Liver (tissue), 9 donors: Measurements from ENCODE around the gene LGALS7. TPM values are rescaled to one million over a fixed set of nuclear protein-coding genes. Genes with fewer than 3 reads are reported as not detected.

ENCODE experiments used
- DNase-seq: peaks from one replicate; pipeline ENCODE4 v3.0.0-alpha.2; 2017; ENCODE audit warnings: low spot score
- H3K27ac ChIP-seq, 2 donors: one replicate each; pipeline ENCODE4 v1.7.0; 2013; ENCODE audit warnings: inconsistent platforms in 2 of 2, low read length in 2 of 2, control low read depth in 1 of 2, low read depth in 1 of 2, mild to moderate bottlenecking in 1 of 2
- H3K27me3 ChIP-seq, 4 donors: one replicate each; pipeline versions ENCODE4 v1.6.1 to v1.7.0; 2013; ENCODE audit warnings: low read length in 3 of 4, inconsistent platforms in 1 of 4, mild to moderate bottlenecking in 1 of 4, moderate library complexity in 1 of 4; ENCODE audit not compliant: control insufficient read depth in 4 of 4, insufficient read depth in 4 of 4
- H3K36me3 ChIP-seq, 4 donors: one replicate each; pipeline versions ENCODE4 v1.6.1 to v1.7.0; 2013; ENCODE audit warnings: low read length in 3 of 4, mild to moderate bottlenecking in 3 of 4, low read depth in 1 of 4, moderate library complexity in 1 of 4; ENCODE audit not compliant: control insufficient read depth in 4 of 4, insufficient read depth in 3 of 4
- H3K4me1 ChIP-seq, 4 donors: one replicate each; pipeline versions ENCODE4 v1.6.1 to v1.7.0; 2013; ENCODE audit warnings: low read length in 3 of 4, mild to moderate bottlenecking in 3 of 4, moderate library complexity in 1 of 4; ENCODE audit not compliant: control insufficient read depth in 4 of 4, insufficient read depth in 4 of 4
- H3K4me3 ChIP-seq, 3 donors: one replicate each; pipeline versions ENCODE4 v1.6.1 to v1.7.0; 2013; ENCODE audit warnings: low read length in 3 of 3, control low read depth in 1 of 3, low read depth in 1 of 3, mild to moderate bottlenecking in 1 of 3
- H3K9ac ChIP-seq, 2 donors: one replicate each; pipeline ENCODE4 v1.7.0; 2013; ENCODE audit warnings: low read length in 2 of 2, mild to moderate bottlenecking in 2 of 2, moderate library complexity in 2 of 2, control low read depth in 1 of 2, low read depth in 1 of 2
- H3K9me3 ChIP-seq, 4 donors: one replicate each; pipeline versions ENCODE4 v1.6.1 to v1.7.0; 2013; ENCODE audit warnings: low read length in 3 of 4; ENCODE audit not compliant: control insufficient read depth in 4 of 4
- ATF3 ChIP-seq: IDR thresholded peaks from 2 replicates; pipeline ENCODE4 v1.6.1; 2016; ENCODE audit warnings: antibody characterized with exemption
- CTCF ChIP-seq: fragments of 150-350 bp; IDR thresholded peaks from 2 replicates; pipeline ENCODE4 v1.5.1; 2017; ENCODE audit warnings: improper control_type of control experiment, low read depth, low read length; ENCODE audit not compliant: missing input control
- FOXA1 ChIP-seq: IDR thresholded peaks from 2 replicates; pipeline ENCODE4 v1.6.1; 2016; ENCODE audit warnings: antibody characterized with exemption
- FOXA2 ChIP-seq: IDR thresholded peaks from 2 replicates; pipeline ENCODE4 v1.6.1; 2016; ENCODE audit warnings: antibody characterized with exemption
- GABPA ChIP-seq, 2 donors: IDR thresholded peaks in 1 of 2; conservative IDR thresholded peaks in 1 of 2; 2 replicates each; pipeline ENCODE4 v1.6.1; 2016; ENCODE audit warnings: antibody characterized with exemption in 2 of 2, mild to moderate bottlenecking in 1 of 2, moderate library complexity in 1 of 2
- HNF4A ChIP-seq, 2 donors: conservative IDR thresholded peaks; 2 replicates each; pipeline ENCODE4 v1.6.1; 2016; ENCODE audit warnings: antibody characterized with exemption in 2 of 2, mild to moderate bottlenecking in 2 of 2
- HNF4G ChIP-seq: IDR thresholded peaks from 2 replicates; pipeline ENCODE4 v1.6.1; 2016; ENCODE audit warnings: antibody characterized with exemption
- JUND ChIP-seq, 2 donors: IDR thresholded peaks; 2 replicates each; pipeline ENCODE4 v1.6.1; 2016; ENCODE audit warnings: antibody characterized with exemption in 2 of 2
- MAX ChIP-seq: IDR thresholded peaks from 2 replicates; pipeline ENCODE4 v1.6.1; 2016; ENCODE audit warnings: antibody characterized with exemption
- NR2F2 ChIP-seq: IDR thresholded peaks from 2 replicates; pipeline ENCODE4 v1.6.1; 2016; ENCODE audit warnings: antibody characterized with exemption
- RAD21 ChIP-seq, 2 donors: IDR thresholded peaks; 2 replicates each; pipeline ENCODE4 v1.6.1; 2016; ENCODE audit warnings: antibody characterized with exemption in 2 of 2, mild to moderate bottlenecking in 2 of 2
- REST ChIP-seq: IDR thresholded peaks from 2 replicates; pipeline ENCODE4 v1.6.1; 2016; ENCODE audit warnings: antibody characterized with exemption, mild to moderate bottlenecking
- RXRA ChIP-seq, 2 donors: IDR thresholded peaks; 2 replicates each; pipeline ENCODE4 v1.6.1; 2017 to 2018; ENCODE audit warnings: antibody characterized with exemption in 2 of 2, mild to moderate bottlenecking in 1 of 2
- SP1 ChIP-seq: IDR thresholded peaks from 2 replicates; pipeline ENCODE4 v1.6.1; 2018; ENCODE audit warnings: antibody characterized with exemption, mild to moderate bottlenecking
- TAF1 ChIP-seq: conservative IDR thresholded peaks from 2 replicates; pipeline ENCODE4 v1.6.1; 2016; ENCODE audit warnings: antibody characterized with exemption, mild to moderate bottlenecking
- YY1 ChIP-seq: IDR thresholded peaks from 2 replicates; pipeline ENCODE4 v1.6.1; 2016; ENCODE audit warnings: antibody characterized with exemption, mild to moderate bottlenecking
- WGBS: extraction: QIAGEN DNeasy Blood & Tissue Kit; methylation state at CpG from one replicate; pipeline ENCODE4 v1.1.7; 2013; 5-methylcytosine and 5-hydroxymethylcytosine counted together
- polyA plus RNA-seq, 2 donors: library from polyadenylated mRNA; stranded (reverse) in 1 of 2; unstranded in 1 of 2; fragments of 200-250 nt in 1 of 2; fragments of >200 nt in 1 of 2; fragmentation: Nextera tagmentation in 1 of 2; extraction: Ambion mirVana in 1 of 2; gene quantifications; one replicate each; pipeline versions ENCODE4 v1.2.1 to v1.2.3, GENCODE V29; 2013 to 2015
- total RNA-seq, 2 donors: library from RNA; depleted of rRNA; stranded (reverse); fragments of >200 nt; gene quantifications; one replicate each; pipeline ENCODE4 v1.2.3, GENCODE V29; 2014
- TF ChIP-seq, protein P1 (sequence below): IDR thresholded peaks from 2 replicates; pipeline ENCODE4 v1.6.1; 2016; ENCODE audit warnings: antibody characterized with exemption
- donor health status: healthy.
- donor health status: healthy.
- donor health status: healthy.
- donor health status: healthy.
- donor health status: healthy.

Gene LGALS7
- total and polyA plus RNA-seq, 4 donors = not detected

DNA sequence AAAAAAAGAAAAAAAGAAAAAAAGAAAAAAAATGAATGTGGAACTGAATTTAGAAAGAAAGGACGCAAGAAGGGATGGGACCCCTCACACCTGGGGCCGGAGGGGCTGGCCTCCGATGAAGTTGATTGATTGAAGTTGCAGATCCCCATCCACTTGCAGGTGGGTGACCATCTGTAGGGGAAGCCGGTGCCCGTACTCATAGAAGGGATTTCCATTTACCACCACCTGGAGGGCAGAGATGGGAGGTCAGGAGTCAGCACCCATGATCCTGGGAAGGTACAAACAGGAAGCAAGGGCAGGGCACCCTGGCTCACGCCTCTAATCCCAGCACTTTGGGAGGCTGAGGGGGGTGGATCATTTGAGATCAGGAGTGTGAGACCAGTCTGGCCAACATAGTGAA, 33.1 kb upstream of the LGALS7 start (continued):
- TF ChIP-seq, protein P1, sequence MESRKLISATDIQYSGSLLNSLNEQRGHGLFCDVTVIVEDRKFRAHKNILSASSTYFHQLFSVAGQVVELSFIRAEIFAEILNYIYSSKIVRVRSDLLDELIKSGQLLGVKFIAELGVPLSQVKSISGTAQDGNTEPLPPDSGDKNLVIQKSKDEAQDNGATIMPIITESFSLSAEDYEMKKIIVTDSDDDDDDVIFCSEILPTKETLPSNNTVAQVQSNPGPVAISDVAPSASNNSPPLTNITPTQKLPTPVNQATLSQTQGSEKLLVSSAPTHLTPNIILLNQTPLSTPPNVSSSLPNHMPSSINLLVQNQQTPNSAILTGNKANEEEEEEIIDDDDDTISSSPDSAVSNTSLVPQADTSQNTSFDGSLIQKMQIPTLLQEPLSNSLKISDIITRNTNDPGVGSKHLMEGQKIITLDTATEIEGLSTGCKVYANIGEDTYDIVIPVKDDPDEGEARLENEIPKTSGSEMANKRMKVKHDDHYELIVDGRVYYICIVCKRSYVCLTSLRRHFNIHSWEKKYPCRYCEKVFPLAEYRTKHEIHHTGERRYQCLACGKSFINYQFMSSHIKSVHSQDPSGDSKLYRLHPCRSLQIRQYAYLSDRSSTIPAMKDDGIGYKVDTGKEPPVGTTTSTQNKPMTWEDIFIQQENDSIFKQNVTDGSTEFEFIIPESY = no peak
- no peak for TF ChIP-seq FOXA1
- no peak for TF ChIP-seq NR2F2
- no peak for TF ChIP-seq RXRA (IDR thresholded peaks at IDR 0.05)

DNA sequence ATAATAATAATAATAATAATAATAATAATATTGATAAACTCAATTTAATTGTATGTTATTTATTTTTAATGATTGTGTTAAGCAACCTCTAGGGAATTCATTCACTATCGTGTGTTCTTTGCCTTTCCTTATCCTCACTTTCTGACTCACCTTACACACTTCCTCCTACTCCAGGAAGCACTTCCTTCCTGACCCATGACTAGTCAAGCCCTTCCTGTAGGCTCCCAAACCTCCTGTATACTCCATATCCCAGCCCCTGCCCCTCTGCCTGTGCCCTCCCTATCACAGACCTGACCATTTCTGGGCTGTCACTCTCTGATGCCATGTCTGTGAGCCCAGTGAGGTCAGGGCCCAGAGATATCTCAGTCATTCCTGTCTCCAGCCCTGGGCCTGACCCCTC, 31.9 kb upstream of the LGALS7 start:
- Histone ChIP-seq H3K9me3 (no peaks in the 10 kb centered on the region), H3K9ac (no peak overlapping the region), H3K4me3 (no peak overlapping the region), H3K36me3 (peaks cover 3 to 15% (median 10%) of the 10 kb centered on the region in 4 donors), H3K27me3 (no peaks in the 10 kb centered on the region), H3K27ac (no peak overlapping the region), H3K4me1 (no peaks in the 10 kb centered on the region)
- DNase-seq = no peak
- WGBS = 66% methylated on average over 1 of the region's 1 CpG
- no peak for TF ChIP-seq NR2F2
- TF ChIP-seq RXRA (IDR thresholded peaks at IDR 0.05) = no peak
- no peak for TF ChIP-seq JUND (IDR thresholded peaks at IDR 0.05)
- no peak for TF ChIP-seq YY1
- no peak for TF ChIP-seq RAD21 (IDR thresholded peaks at IDR 0.05)
- TF ChIP-seq CTCF = no peak
- TF ChIP-seq REST = no peak
- TF ChIP-seq MAX = no peak
- TF ChIP-seq FOXA1 = no peak
- TF ChIP-seq, protein P1 = no peak
- no peak for TF ChIP-seq HNF4A (conservative IDR thresholded peaks at IDR 0.05)
- no peak for TF ChIP-seq TAF1
- no peak for TF ChIP-seq GABPA (IDR thresholded peaks at IDR 0.05 in 1 of 2, conservative IDR thresholded peaks at IDR 0.05 in 1 of 2)
- TF ChIP-seq ATF3 = no peak
- TF ChIP-seq SP1 = no peak
- TF ChIP-seq FOXA2 = no peak
- TF ChIP-seq HNF4G = no peak
